HG03457 (cell line): Measurements from ENCODE around the gene GFPT1.

ENCODE experiments used
- ATAC-seq: cut with Tn5 transposase; IDR thresholded peaks from one replicate; pipeline ENCODE4 v1.9.1; 2021; ENCODE audit warnings: moderate number of reproducible peaks; ENCODE audit not compliant: unreplicated experiment

The GFPT1 gene

DNA sequence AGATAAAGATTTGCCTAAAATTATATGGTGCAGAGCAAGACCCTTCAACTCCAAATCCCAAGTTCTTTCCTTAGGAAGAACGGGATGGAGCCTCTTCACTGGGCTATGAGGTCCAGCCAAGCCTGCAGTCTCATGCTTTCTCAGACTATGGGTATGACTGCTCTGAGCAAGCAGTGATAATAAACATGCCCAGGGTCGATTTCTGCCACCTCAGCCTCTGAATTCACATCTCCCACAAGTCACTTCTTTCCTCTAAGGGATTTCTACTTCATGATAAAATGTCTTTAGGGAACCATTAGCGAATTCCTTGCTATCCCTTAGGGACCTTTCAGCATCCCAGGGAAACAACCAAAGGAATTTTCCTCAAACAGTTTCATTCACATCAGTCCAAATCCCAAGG, 94.8 kb downstream of the GFPT1 start:
- no peak for ATAC-seq

DNA sequence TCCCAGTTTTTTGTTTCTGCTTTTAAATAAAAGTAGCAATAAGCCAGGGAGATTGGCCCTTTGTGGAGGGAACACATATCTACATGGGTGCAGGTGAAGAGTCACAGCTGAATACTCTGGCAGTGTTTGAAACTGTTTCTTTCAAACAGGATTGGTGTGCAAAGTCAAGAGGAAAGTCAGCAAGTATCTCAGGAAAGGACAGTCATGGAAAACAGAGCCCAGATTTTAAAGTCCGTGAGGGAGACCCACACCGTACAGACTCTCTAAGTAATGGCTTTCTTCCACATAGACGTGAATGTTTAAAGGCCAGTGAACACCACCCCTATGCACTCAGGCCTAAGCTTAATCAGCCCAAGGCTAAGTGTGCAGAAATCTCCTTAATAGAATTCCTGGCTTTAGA, 95.3 kb downstream of the GFPT1 start:
- no peak for ATAC-seq

DNA sequence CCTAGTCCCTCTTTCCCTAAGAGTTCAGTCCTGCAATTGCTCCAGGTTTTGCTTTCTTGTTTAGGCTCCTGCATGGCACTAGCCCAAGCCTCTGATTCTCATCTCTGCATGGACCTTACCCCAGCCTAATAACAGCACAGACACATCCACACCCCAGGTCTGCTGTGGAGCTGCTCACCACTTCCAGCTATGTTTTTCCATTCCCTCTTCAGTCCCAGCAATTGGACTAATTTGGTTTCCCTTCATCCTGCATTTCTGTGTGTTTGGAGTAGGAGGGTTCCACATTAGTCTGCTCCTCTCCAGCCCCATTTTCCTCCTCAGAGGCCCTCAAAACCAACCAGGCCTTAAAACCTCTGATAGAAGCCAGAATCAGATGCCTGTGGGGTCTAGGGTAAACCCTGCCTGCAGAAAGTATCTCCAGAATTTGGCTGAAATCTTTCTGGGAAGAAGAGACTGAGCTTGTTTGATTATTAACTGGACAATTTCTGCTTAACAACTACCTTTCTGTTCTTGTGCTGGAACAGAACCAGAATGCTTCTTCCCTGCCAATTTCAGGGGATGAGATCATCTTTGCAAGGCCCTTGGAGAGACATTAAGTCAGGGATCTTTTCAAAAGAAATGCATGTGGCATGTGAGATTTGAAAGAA, 95.9 kb downstream of the GFPT1 start:
- ATAC-seq = no peak

DNA sequence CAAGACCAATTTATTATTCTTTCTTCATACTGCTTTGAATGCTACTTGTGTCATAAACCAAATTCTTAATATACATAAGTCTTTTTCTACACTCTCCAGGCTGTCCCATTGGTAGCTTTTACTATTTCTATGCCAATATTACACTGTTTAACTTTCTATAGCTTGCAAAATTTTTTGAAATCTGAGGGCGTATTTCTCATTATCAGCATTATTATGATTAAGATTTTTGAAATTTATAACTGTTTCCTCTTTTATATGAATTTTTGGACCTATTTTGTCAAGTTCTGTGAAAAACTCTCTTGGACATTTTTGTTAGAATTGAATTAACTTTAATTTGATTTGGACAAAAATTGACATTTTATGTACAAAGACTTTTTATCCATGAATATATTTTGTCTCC, 98.6 kb downstream of the GFPT1 start:
- ATAC-seq = no peak

DNA sequence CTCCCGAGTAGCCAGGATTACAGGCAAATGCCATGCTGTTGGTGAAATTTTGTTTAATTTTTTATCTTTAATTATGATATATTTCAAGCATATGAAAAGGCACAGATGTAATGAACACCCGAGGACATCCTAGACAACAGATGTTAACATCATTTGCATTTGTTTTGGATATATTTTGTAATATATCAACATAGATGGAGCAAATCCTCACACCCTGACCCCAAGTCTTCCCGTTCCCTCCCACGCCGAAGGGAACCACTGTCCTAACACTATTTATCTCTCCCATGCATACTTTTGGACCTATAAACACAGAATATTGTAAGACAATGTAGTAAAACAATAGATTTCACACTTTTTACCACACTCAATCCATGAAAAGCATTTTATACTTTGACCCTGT, 99.5 kb downstream of the GFPT1 start:
- no peak for ATAC-seq

DNA sequence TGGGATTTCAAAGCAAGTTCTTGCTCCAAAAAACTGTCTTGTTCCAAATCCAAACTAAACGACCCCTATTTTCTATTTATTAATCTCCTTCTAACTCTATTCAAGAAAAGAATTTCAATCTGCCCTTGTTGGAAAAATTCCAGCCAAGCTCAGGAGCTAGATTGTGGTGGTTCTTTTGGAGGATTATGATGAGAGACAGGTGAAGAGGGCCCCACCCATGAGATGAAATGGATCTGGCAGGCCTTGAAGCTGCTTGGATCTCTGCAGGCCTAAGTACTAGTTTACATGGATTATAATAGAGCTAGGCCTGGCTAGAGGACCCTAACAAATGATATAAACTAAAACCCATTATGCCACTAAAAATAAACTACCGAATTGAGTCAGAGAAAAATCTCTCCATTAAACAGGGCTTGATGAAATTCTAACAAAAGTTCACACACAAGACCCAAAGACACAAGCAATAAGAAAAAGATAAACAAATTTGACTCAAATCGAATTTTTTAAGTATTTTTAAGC, 101.6 kb downstream of the GFPT1 start:
- ATAC-seq = no peak

DNA sequence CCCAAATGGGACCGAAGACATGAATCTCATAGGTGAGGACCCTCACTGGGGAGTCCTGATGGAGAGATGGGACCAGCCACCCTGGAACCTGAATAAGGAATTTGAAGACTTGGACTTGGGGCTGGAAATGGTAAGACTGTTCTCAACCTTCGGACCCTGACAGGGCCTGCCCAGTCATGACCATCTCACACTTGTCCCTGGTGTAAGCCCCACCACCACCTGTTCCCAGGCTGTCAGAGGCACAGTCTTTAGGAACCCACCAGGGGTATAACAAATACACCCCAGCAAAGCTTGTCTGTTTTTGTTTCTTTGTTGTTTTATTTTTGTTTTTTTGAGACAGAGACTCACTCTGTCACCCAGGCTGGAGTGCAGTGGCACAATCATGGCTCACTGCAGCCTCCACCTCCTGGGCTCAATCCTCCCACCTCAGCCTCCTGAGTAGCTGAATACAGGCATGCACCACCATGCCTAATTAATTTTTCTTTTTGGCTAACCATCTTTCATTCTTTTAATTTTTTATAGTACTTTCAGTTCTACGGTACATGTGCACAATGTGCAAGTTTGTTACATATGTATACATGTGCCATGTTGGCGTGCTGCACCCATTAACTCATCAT, 106.1 kb downstream of the GFPT1 start:
- no peak for ATAC-seq

DNA sequence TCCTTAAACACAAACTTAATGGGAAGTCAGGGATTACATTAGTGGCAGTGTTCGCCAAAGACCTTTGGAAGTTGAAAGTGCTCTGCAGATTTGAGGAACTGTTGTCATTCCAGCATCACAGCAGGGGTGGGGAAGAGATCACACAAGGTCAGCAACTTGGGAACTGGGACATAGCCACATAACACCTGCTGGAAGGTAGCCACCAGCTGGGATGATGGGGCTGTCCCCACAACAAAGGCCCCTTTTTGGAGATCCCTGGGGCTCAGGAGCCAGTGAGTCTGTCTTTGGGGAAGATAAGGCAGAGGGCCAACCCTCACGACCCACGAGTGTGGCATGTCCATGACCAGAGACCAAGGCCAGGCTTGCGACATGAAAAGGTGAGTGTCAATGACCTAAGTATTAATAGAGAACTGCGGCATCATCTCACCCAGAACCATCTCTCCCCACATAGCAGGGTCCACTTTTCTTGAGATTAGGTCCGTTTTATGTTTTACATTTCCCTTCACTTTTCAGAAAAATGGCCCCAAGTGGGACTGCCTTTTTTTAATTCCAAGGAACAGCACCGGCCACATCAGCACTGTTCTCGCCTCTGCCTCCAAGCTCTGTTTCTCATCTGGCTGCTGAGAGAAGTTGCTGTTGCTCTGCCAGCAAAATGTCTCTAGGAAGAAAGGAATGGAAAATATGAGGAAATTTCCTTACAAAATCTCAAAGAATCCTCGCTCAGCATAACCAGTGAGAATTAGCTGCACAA, 106.9 kb downstream of the GFPT1 start:
- no peak for ATAC-seq

DNA sequence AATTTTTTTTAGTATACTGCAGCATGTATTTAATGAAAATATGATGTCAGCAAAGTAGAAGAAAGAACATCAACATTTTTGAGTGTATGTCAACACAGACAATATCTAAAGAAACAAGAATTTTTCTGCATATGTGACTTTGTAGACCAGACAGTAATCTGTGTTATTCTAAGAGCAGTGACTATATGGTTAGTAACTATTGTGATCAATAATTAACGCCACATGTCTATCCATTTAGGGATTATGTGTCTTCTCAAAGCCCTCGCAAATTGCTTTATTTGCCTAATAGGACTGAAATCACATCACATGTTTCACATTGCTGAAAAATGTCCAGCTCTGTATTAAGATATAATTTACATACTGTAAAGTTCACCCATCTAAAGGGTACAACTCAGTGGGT, 107.8 kb downstream of the GFPT1 start:
- no peak for ATAC-seq

DNA sequence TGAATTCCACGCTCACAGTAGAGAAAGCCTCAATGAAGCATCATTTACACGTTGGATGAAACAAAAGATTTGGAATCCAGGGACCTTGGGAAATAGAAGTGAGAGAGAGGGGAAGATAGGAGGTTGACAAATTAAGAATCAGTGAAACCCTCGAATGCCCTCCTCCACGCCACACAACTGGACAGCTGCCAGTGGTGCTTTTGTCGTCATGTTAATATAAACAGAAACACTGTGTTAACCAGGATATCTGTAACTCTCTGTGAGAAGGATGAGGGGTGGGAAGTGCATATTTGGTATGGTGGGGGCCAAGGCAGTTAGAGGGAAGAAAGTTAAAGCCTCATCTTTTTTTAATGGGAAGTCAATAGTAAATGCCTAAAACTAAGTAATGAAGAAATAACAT, 108.7 kb downstream of the GFPT1 start:
- no peak for ATAC-seq

DNA sequence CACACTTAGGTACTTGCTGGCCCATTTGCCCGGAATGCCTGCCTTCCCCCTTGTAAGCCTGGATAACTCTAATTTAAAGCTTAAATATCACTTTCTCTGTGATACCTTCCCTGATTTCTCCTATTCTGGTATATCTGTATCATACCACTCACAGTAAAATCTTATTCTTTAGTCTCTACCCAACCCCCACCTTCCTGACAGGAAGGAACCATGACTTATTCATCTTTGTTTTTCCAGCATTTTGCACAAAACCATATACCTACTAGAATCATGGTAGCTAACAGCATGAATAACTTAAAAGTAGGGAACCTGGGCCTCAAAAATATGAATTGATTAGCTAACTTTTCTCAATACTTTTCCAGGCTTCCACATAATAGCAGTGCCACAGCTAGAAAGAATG, 111.5 kb downstream of the GFPT1 start:
- no peak for ATAC-seq

DNA sequence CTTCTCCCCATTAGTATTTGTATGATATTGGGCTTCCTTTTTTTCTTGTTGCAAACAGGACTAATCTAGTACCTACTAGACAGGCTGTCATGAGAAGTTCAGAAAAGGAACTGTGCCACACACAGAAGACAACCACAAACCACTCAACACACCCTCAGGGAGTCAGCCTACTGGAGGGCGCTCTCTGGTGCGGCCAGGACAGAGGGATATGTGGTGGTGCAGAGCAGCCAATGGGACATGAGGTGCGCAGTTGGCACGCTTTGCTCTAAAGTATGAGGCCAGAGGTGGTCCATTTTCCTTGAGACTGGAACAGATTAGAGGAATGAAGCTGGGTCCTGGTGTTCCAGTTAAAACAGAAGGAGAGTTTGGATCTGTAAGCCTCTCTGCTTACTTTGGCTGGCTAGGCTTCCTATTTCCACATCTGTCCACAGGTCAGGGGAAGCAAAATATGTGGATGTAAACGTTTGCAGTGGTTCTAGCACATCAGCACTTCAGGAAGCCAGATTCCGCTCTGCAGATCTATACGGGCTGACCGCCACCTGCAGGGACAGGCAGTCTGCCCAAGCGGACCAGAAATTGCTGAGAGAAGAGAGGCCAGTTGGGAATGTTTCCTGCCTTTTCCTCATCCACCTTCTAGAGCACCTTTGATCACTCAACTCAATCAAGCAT, 114.1 kb downstream of the GFPT1 start:
- no peak for ATAC-seq

DNA sequence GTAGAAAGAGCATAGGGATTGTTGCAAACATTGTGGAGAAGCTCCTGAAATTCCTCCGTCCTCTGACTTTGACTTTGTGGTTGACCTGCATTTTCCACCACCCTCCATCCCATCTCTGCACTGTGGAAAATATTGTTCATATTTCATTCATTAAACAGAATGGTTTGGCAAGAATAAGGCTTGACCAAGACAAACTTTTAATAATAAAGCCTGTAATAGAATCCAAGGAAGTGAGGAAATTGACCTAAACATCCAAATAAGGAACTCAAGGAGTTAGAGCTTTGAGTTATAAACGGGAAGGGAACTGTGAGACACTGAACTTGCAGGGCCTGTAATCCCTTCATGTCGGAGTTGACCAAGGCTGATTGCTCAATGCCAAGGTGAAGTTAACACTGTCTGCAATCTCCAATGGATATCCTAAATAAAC, 115.2 kb downstream of the GFPT1 start:
- no peak for ATAC-seq
